Measurements from ENCODE around the gene EFR3B.

DNA sequence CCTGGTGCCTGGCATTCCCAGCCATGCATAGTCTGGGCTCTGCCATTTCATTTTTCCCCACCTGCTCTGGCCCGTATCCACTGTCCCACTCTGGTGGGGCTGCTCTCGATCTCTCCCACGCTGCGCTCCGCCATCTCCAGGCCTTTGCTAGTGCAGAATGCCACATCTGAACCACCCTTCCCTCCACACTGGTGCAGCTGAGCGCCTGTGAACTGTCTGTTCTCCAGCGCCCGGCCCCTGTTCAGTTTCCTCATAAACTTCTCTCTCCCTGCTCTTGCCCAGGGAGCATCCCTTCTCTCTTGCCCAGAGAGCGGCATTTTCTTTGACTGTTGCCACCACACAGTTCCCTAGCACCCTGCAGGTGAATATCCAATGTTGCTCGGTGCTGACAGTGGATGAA, 105.0 kb downstream of the EFR3B start:
- TF ChIP-seq TOX (CRISPR knock-in tag; IDR thresholded peaks at IDR 0.05; ENCODE audit: borderline replicate concordance) (no peak), ZC3H10 (CRISPR knock-in tag; IDR thresholded peaks at IDR 0.05) (no peak), TCF4 (CRISPR knock-in tag; IDR thresholded peaks at IDR 0.05; ENCODE audit: borderline replicate concordance) (no peak), ESRRG (CRISPR knock-in tag; IDR thresholded peaks at IDR 0.05) (no peak)
- TF ChIP-seq, protein P1, sequence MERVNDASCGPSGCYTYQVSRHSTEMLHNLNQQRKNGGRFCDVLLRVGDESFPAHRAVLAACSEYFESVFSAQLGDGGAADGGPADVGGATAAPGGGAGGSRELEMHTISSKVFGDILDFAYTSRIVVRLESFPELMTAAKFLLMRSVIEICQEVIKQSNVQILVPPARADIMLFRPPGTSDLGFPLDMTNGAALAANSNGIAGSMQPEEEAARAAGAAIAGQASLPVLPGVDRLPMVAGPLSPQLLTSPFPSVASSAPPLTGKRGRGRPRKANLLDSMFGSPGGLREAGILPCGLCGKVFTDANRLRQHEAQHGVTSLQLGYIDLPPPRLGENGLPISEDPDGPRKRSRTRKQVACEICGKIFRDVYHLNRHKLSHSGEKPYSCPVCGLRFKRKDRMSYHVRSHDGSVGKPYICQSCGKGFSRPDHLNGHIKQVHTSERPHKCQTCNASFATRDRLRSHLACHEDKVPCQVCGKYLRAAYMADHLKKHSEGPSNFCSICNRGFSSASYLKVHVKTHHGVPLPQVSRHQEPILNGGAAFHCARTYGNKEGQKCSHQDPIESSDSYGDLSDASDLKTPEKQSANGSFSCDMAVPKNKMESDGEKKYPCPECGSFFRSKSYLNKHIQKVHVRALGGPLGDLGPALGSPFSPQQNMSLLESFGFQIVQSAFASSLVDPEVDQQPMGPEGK (CRISPR knock-in tag; IDR thresholded peaks at IDR 0.05; ENCODE audit: borderline replicate concordance) = no peak

Data from SK-N-SH treated with all-trans-retinoic acid at 6 μM for 48 hours (cell line).